WTC11 (cell line): Measurements from ENCODE around the gene OR5AN1.

ENCODE experiments used
- CTCF ChIP-seq: fragments of 200-600 bp; IDR thresholded peaks from 2 replicates; pipeline ENCODE4 v1.8.0; 2022; ENCODE audit warnings: antibody characterized with exemption
- GTF2I ChIP-seq: fragments of 250-450 bp; sonication (Bioruptor Pico); conservative IDR thresholded peaks from 2 replicates; pipeline ENCODE4 v1.4.0; 2021; ENCODE audit warnings: mild to moderate bottlenecking
- JUN ChIP-seq: sonication (generic); formaldehyde crosslinking; IDR thresholded peaks from 2 replicates; pipeline ENCODE4 v1.8.0; 2023; ENCODE audit warnings: mild to moderate bottlenecking, missing genetic modification reagents
- RELA ChIP-seq: sonication (generic); formaldehyde crosslinking; IDR thresholded peaks from 2 replicates; pipeline ENCODE4 v1.8.1; 2022; ENCODE audit warnings: missing genetic modification reagents, mild to moderate bottlenecking, borderline replicate concordance
- SMAD3 ChIP-seq: sonication (generic); formaldehyde crosslinking; IDR thresholded peaks from 2 replicates; pipeline ENCODE4 v1.8.0; 2022; ENCODE audit warnings: missing genetic modification reagents, mild to moderate bottlenecking, borderline replicate concordance
- USF2 ChIP-seq: sonication (generic); formaldehyde crosslinking; IDR thresholded peaks from 2 replicates; pipeline ENCODE4 v1.8.1; 2023; ENCODE audit warnings: mild to moderate bottlenecking, missing genetic modification reagents, moderate library complexity
- ZNF416 ChIP-seq: fragments of 250-450 bp; sonication (Bioruptor Pico); IDR thresholded peaks from 2 replicates; pipeline ENCODE4 v1.9.0; 2021; ENCODE audit warnings: mild to moderate bottlenecking, inconsistent platforms
- TF ChIP-seq, protein P1 (sequence below): sonication (generic); formaldehyde crosslinking; IDR thresholded peaks from 2 replicates; pipeline ENCODE4 v1.8.0; 2022; ENCODE audit warnings: mild to moderate bottlenecking, missing genetic modification reagents

GRCh38 chr11:59416613-59417012, 57.9 kb downstream of the OR5AN1 start:
- TF ChIP-seq JUN (CRISPR knock-in tag) = no peak
- TF ChIP-seq GTF2I (CRISPR knock-in tag) = no peak
- TF ChIP-seq CTCF = no peak
- no peak for TF ChIP-seq ZNF416 (CRISPR knock-in tag)
- TF ChIP-seq SMAD3 (CRISPR knock-in tag) = no peak
- TF ChIP-seq USF2 (CRISPR knock-in tag) = no peak
- TF ChIP-seq, protein P1, sequence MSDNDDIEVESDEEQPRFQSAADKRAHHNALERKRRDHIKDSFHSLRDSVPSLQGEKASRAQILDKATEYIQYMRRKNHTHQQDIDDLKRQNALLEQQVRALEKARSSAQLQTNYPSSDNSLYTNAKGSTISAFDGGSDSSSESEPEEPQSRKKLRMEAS (CRISPR knock-in tag) = no peak
- no peak for TF ChIP-seq RELA (CRISPR knock-in tag)
